ENCODE results near the gene TIGD7.
"Not testable (repeated sequence)": the region's sequence is repeated elsewhere in the genome, so short reads cannot be mapped to it uniquely, and the experiment has no call there.

TIGD7 gene

GRCh38 chr16:3274490-3274889 is 30.7 kb downstream of the TIGD7 start:
- Histone ChIP-seq H3K4me1 (no peaks in the 10 kb centered on the region), H3K9ac (no peak overlapping the region), H3K9me3 (replicated peaks in 1 of 11) (peaks cover 0 to 26% (median 10%) of the 10 kb centered on the region in 11 experiments; a peak in 17 of 22 replicates), H3K36me3 (peaks cover 0 to 19% (median 0%) of the 10 kb centered on the region in 11 experiments; a peak in 4 of 22 replicates), H3K4me2 (no peak overlapping the region), H3K27me3 (no peaks in the 10 kb centered on the region), H4K20me1 (no peaks in the 10 kb centered on the region), H3K4me3 (no peak overlapping the region), H3K27ac (no peak overlapping the region)
- TF ChIP-seq Cebpa-rat (IDR thresholded peaks at IDR 0.05): no peak

- H3K4me3 ChIP-seq, H3K4me1 ChIP-seq, H3K9ac ChIP-seq, H4K20me1 ChIP-seq, H3K27me3 ChIP-seq, H3K27ac ChIP-seq, H3K4me2 ChIP-seq: not testable (repeated sequence)
- Histone ChIP-seq H3K36me3 (peaks cover 0 to 50% (median 18%) of the 10 kb centered on the region in 11 experiments; a peak in 13 of 22 replicates), H3K9me3 (replicated peaks in 1 of 11) (peaks cover 0 to 59% (median 12%) of the 10 kb centered on the region in 11 experiments; a peak in 18 of 22 replicates)
Observed at GRCh38 chr16:3271281-3271680, 33.9 kb downstream of the TIGD7 start.

- not testable (repeated sequence) for H3K4me3 ChIP-seq, H3K27ac ChIP-seq, H3K4me2 ChIP-seq, H4K20me1 ChIP-seq, H3K9ac ChIP-seq, H3K27me3 ChIP-seq
- Histone ChIP-seq H3K36me3 (peaks cover 0 to 55% (median 22%) of the 10 kb centered on the region in 11 experiments; a peak in 14 of 22 replicates), H3K4me1 (peaks cover 0 to 14% (median 0%) of the 10 kb centered on the region in 10 experiments; a peak in 5 of 20 replicates), H3K9me3 (replicated peaks in 1 of 11) (peaks cover 0 to 64% (median 17%) of the 10 kb centered on the region in 11 experiments; a peak in 19 of 22 replicates)
Observed at GRCh38 chr16:3270718-3271117, 34.5 kb downstream of the TIGD7 start.

- TF ChIP-seq Cebpa-rat (IDR thresholded peaks at IDR 0.05): no peak
- Histone ChIP-seq H3K4me3 (no peak overlapping the region), H4K20me1 (no peaks in the 10 kb centered on the region), H3K9me3 (replicated peaks in 1 of 11) (peaks cover 0 to 67% (median 24%) of the 10 kb centered on the region in 11 experiments; a peak in 19 of 22 replicates), H3K36me3 (peaks cover 0 to 46% (median 25%) of the 10 kb centered on the region in 11 experiments; a peak in 14 of 22 replicates), H3K4me2 (no peak overlapping the region), H3K9ac (no peak overlapping the region), H3K4me1 (peaks cover 7 to 24% (median 9%) of the 10 kb centered on the region in 10 experiments; a peak in 18 of 20 replicates), H3K27ac (no peak overlapping the region), H3K27me3 (no peaks in the 10 kb centered on the region)
Observed at GRCh38 chr16:3268294-3268693, 36.9 kb downstream of the TIGD7 start.

GRCh38 chr16:3266873-3267537 is 38.2 kb downstream of the TIGD7 start:
- no peak overlapping the region for H3K4me3 ChIP-seq
- peaks cover 0 to 62% (median 24%) of the 10 kb centered on the region in 11 experiments; a peak in 19 of 22 replicates for H3K9me3 ChIP-seq (replicated peaks in 1 of 11)
- no peaks in the 10 kb centered on the region for H4K20me1 ChIP-seq
- peaks cover 0 to 46% (median 25%) of the 10 kb centered on the region in 11 experiments; a peak in 14 of 22 replicates for H3K36me3 ChIP-seq
- H3K27ac ChIP-seq: no peak overlapping the region
- H3K9ac ChIP-seq: no peak overlapping the region
- no peaks in the 10 kb centered on the region for H3K27me3 ChIP-seq
- peaks cover 7 to 35% (median 18%) of the 10 kb centered on the region in 10 experiments; a peak in 18 of 20 replicates for H3K4me1 ChIP-seq
- TF ChIP-seq Cebpa-rat (IDR thresholded peaks at IDR 0.05): no peak
- no peak overlapping the region; a peak in 1 of 22 replicates for H3K4me2 ChIP-seq

GRCh38 chr16:3264137-3265036 is 40.8 kb downstream of the TIGD7 start:
- H3K27me3 ChIP-seq: no peaks in the 10 kb centered on the region
- no peaks in the 10 kb centered on the region for H4K20me1 ChIP-seq
- H3K4me2 ChIP-seq: peak overlapping the region; percentile 68 to 95 (median 85)
- peak overlapping the region; percentile 61 to 84 (median 76) for H3K4me3 ChIP-seq
- no peak for TF ChIP-seq Cebpa-rat (IDR thresholded peaks at IDR 0.05)
- peaks cover 7 to 43% (median 21%) of the 10 kb centered on the region in 10 experiments; a peak in 18 of 20 replicates for H3K4me1 ChIP-seq
- H3K27ac ChIP-seq: peak overlapping the region; percentile 90 to 100 (median 98)
- H3K9ac ChIP-seq: peak overlapping the region; percentile 89 to 100 (median 96)
- H3K36me3 ChIP-seq: peaks cover 0 to 41% (median 25%) of the 10 kb centered on the region in 11 experiments; a peak in 14 of 22 replicates
- peaks cover 0 to 47% (median 14%) of the 10 kb centered on the region in 11 experiments; a peak in 17 of 22 replicates for H3K9me3 ChIP-seq (replicated peaks in 1 of 11)

- Histone ChIP-seq H3K4me2 (peak overlapping the region; percentile 68 to 95 (median 80); a peak in 20 of 22 replicates), H3K27ac (peak overlapping the region; percentile 90 to 100 (median 98); a peak in 19 of 22 replicates), H4K20me1 (no peaks in the 10 kb centered on the region), H3K4me1 (peaks cover 7 to 61% (median 28%) of the 10 kb centered on the region in 10 experiments; a peak in 19 of 20 replicates), H3K4me3 (peak overlapping the region in 3 of 10 experiments; percentile 74 to 77 (median 75); a peak in 1 of 20 replicates), H3K9ac (peak overlapping the region in 5 of 11 experiments; percentile 89 to 100 (median 96); a peak in 8 of 22 replicates), H3K9me3 (replicated peaks in 1 of 11) (peaks cover 0 to 29% (median 9%) of the 10 kb centered on the region in 11 experiments; a peak in 14 of 22 replicates), H3K36me3 (peaks cover 0 to 24% (median 12%) of the 10 kb centered on the region in 11 experiments; a peak in 11 of 22 replicates), H3K27me3 (no peaks in the 10 kb centered on the region)
- TF ChIP-seq Cebpa-rat (IDR thresholded peaks at IDR 0.05): no peak
Observed at GRCh38 chr16:3262517-3262916, 42.7 kb downstream of the TIGD7 start.

- Histone ChIP-seq H3K9me3 (replicated peaks in 1 of 11) (peaks cover 0 to 7% (median 0%) of the 10 kb centered on the region in 11 experiments; a peak in 6 of 22 replicates), H3K4me2 (peak overlapping the region in 4 of 11 experiments; percentile 65 to 82 (median 74); a peak in 7 of 22 replicates), H4K20me1 (no peaks in the 10 kb centered on the region), H3K4me3 (no peak overlapping the region), H3K36me3 (no peaks in the 10 kb centered on the region), H3K27me3 (no peaks in the 10 kb centered on the region), H3K27ac (peak overlapping the region in 5 of 11 experiments; percentile 16 to 58 (median 38); a peak in 5 of 22 replicates), H3K4me1 (peaks cover 2 to 62% (median 37%) of the 10 kb centered on the region in 10 experiments; a peak in 19 of 20 replicates), H3K9ac (no peak overlapping the region)
- TF ChIP-seq Cebpa-rat (IDR thresholded peaks at IDR 0.05): 0 out of 22 replicates have a peak, but pooled peaks of 1 of the 11 experiments have one; percentile 25
Observed at GRCh38 chr16:3259836-3260235, 45.4 kb downstream of the TIGD7 start.
